PC-3 (cell line): Measurements from ENCODE around the gene JCHAIN. TPM values are rescaled to one million over a fixed set of nuclear protein-coding genes. Genes with fewer than 3 reads are reported as not detected.

Experiments
- ATAC-seq: fragments of 200-7000 bp; cut with Tn5 transposase; 2 replicates; pipeline ENCODE4 v1.9.1; 2020; ENCODE audit warnings: mild to moderate bottlenecking, moderate library complexity
- BruUV-seq: library from RNA; stranded (reverse); fragments of 400-500 nt; replicated peaks from 2 replicates; lab custom pipeline; 2021; lab: Mats Ljungman, UMichigan
- CTCF ChIA-PET: fragments of 300-600 bp; sonication (Branson Sonifier 250); formaldehyde crosslinking; loops from one replicate; lab custom pipeline; 2022; ENCODE audit warnings: antibody characterized with exemption; lab: Charles Lee
- POLR2A ChIA-PET: fragments of 300-600 bp; sonication (Branson Sonifier 250); formaldehyde crosslinking; loops from one replicate; lab custom pipeline; 2022; ENCODE audit warnings: antibody characterized with exemption; ENCODE audit not compliant: unreplicated experiment; lab: Charles Lee
- DNase-seq: peaks from one replicate; pipeline ENCODE4 v3.0.0-alpha.2; 2015
- H2AFZ ChIP-seq: fragments of 300-600 bp; sonication (generic); 2 replicates; pipeline ENCODE4 v1.6.0; 2016; ENCODE audit warnings: antibody characterized with exemption, low read length
- H3F3A ChIP-seq: fragments of 300-600 bp; sonication (generic); one replicate; pipeline ENCODE4 v1.6.0; 2017; ENCODE audit warnings: antibody characterized with exemption, low read length, control low read depth, mild to moderate bottlenecking; ENCODE audit not compliant: unreplicated experiment
- H3K27ac ChIP-seq: fragments of 300-600 bp; sonication (generic); 2 replicates; pipeline ENCODE4 v1.5.1; 2016; ENCODE audit warnings: mild to moderate bottlenecking, low read length
- H3K27me3 ChIP-seq: fragments of 300-600 bp; sonication (generic); 2 replicates; pipeline ENCODE4 v1.6.1; 2016; ENCODE audit warnings: low read length, mixed read lengths
- H3K36me3 ChIP-seq: fragments of 300-600 bp; sonication (generic); 2 replicates; pipeline ENCODE4 v1.6.1; 2016; ENCODE audit warnings: low read depth, mixed run types, low read length, mixed read lengths
- H3K4me1 ChIP-seq: fragments of 300-600 bp; sonication (generic); 2 replicates; pipeline ENCODE4 v1.5.1; 2016; ENCODE audit warnings: low read length; ENCODE audit not compliant: insufficient read depth
- H3K4me2 ChIP-seq: fragments of 300-600 bp; sonication (generic); 2 replicates; pipeline ENCODE4 v1.6.0; 2016; ENCODE audit warnings: low read length
- H3K4me3 ChIP-seq: fragments of 300-600 bp; sonication (generic); 2 replicates; pipeline ENCODE4 v1.5.1; 2016; ENCODE audit warnings: mild to moderate bottlenecking, low read length, mixed read lengths
- H3K79me2 ChIP-seq: fragments of 300-600 bp; sonication (generic); 2 replicates; pipeline ENCODE4 v1.6.1; 2017; ENCODE audit warnings: low read length, mixed read lengths
- H3K9ac ChIP-seq: fragments of 300-600 bp; sonication (generic); 2 replicates; pipeline ENCODE4 v1.6.0; 2016; ENCODE audit warnings: mild to moderate bottlenecking, low read length
- H3K9me2 ChIP-seq: fragments of 300-600 bp; sonication (generic); replicated peaks from 2 replicates; pipeline ENCODE4 v1.6.1; 2016; ENCODE audit warnings: mixed run types, low read length, mixed read lengths
- H3K9me3 ChIP-seq: fragments of 300-600 bp; sonication (generic); 2 replicates; pipeline ENCODE4 v1.6.1; 2016; ENCODE audit warnings: low read length, mixed read lengths
- H4K20me1 ChIP-seq: fragments of 300-600 bp; sonication (generic); 2 replicates; pipeline ENCODE4 v1.6.1; 2016; ENCODE audit warnings: low read length, mixed read lengths
- EZH2 ChIP-seq: fragments of 300-600 bp; sonication (generic); IDR thresholded peaks from one replicate; pipeline ENCODE4 v1.6.1; 2017; ENCODE audit warnings: antibody characterized with exemption, mild to moderate bottlenecking, low read length; ENCODE audit not compliant: unreplicated experiment
- EZH2phosphoT487 ChIP-seq: fragments of 300-600 bp; sonication (generic); IDR thresholded peaks from 2 replicates; pipeline ENCODE4 v1.6.1; 2018; ENCODE audit warnings: mild to moderate bottlenecking, antibody characterized with exemption, low read length, borderline replicate concordance
- intact Hi-C: fragments of 100-400 bp; cut with micrococcal nuclease; formaldehyde crosslinking; loops from 2 replicates; pipeline ENCODE4 v1.9.0; 2023
- total RNA-seq: library from RNA; depleted of rRNA; stranded (reverse); fragments of >200 nt; gene quantifications from 2 replicates; pipeline ENCODE4 v1.2.3, GENCODE V29; 2014
- TF ChIP-seq, protein P1 (sequence below): fragments of 300-600 bp; sonication (generic); conservative IDR thresholded peaks from 2 replicates; pipeline ENCODE4 v1.5.1; 2017; ENCODE audit warnings: antibody characterized with exemption, low read depth, mild to moderate bottlenecking, low read length

The JCHAIN gene
- total RNA-seq, 1 experiment from 2014 or later: not detected

DNA sequence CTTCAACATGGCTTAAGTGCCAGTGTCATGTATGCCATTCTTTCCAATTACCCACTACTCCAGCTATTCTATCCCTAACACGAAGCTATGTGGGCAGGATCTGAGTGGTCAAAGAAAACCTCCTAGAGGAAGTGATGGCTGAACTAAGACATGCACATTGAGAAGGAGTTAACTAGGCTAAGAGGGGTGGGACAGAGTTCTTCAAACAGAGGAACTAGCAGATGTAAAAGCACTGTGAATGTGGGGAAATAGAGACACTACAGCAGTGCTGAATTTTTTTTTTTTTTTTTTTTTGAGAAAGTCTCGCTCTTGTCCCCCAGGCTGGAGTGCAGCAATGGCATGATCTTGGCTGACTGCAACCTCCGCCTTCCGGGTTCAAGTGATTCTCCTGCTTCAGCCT lies 6.2 kb downstream of the JCHAIN start:
- no peaks in the 10 kb centered on the region for H3K9me2 ChIP-seq
- no peak overlapping the region for H2AFZ ChIP-seq
- ATAC-seq (no peak), DNase-seq (no peak)
- H3K4me3 ChIP-seq: no peak overlapping the region
- ChIA-PET POLR2A (no interaction called here), CTCF (no interaction called here)
- no peak overlapping the region for H3K9ac ChIP-seq
- no peaks in the 10 kb centered on the region for H3K4me1 ChIP-seq
- H3F3A ChIP-seq: no peaks in the 10 kb centered on the region
- H3K4me2 ChIP-seq: no peak overlapping the region
- no peak overlapping the region for H3K27ac ChIP-seq
- BruUV-seq: no TSS peak
- H3K79me2 ChIP-seq: no peaks in the 10 kb centered on the region
- no peaks in the 10 kb centered on the region for H3K9me3 ChIP-seq
- no peaks in the 10 kb centered on the region for H3K27me3 ChIP-seq
- intact Hi-C loops: no loop called here
- TF ChIP-seq, protein P1, sequence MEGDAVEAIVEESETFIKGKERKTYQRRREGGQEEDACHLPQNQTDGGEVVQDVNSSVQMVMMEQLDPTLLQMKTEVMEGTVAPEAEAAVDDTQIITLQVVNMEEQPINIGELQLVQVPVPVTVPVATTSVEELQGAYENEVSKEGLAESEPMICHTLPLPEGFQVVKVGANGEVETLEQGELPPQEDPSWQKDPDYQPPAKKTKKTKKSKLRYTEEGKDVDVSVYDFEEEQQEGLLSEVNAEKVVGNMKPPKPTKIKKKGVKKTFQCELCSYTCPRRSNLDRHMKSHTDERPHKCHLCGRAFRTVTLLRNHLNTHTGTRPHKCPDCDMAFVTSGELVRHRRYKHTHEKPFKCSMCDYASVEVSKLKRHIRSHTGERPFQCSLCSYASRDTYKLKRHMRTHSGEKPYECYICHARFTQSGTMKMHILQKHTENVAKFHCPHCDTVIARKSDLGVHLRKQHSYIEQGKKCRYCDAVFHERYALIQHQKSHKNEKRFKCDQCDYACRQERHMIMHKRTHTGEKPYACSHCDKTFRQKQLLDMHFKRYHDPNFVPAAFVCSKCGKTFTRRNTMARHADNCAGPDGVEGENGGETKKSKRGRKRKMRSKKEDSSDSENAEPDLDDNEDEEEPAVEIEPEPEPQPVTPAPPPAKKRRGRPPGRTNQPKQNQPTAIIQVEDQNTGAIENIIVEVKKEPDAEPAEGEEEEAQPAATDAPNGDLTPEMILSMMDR: no peak
- TF ChIP-seq EZH2phosphoT487 (no peak), EZH2 (no peak)
- no peaks in the 10 kb centered on the region for H4K20me1 ChIP-seq
- no peaks in the 10 kb centered on the region for H3K36me3 ChIP-seq

DNA sequence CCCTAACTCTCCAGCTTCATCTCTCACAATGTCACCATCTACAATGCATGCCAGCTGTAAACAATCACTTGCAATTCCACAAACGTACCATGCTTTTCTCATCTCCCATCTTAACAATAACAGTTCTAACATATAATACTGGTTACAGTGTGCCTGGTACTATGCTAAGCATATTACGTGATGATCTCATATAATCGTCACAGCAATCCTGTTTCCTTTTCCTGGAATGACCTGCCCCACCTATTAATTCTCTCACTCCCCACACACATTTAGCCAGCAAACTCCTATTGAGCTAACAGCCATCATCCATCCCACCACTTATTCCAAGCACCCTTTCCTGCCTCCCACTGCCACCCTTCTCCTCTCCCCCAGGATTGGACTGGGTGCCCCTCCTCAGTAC lies 7.9 kb downstream of the JCHAIN start:
- ATAC-seq: no peak
- no peak overlapping the region for H2AFZ ChIP-seq
- intact Hi-C loops: loop anchor here (10.0 kb wide), 1 partner anchor 76 kb away; no protein-coding TSS in a partner anchor

DNA sequence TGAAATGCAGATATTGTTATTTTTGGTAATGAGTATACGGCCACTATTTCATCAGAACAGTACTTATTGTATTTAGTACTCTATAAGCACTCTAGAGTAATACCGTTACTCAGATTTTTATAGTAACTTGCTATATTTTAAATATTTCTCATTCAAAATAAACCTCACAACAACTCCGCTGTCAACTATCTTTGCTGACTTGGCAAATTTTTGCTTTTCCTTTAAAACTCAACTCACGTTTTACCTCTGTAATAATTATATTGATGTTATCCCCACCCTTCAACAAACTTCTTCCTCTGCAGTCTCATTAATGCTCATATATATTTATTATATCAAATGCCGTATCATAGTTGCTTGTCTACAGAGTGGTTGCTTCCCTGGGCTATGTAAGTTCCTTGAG lies 9.0 kb downstream of the JCHAIN start:
- CTCF ChIA-PET: no interaction called here
- BruUV-seq: no TSS peak
- POLR2A ChIA-PET: no interaction called here
- no peak overlapping the region for H3K4me3 ChIP-seq
- no peaks in the 10 kb centered on the region for H4K20me1 ChIP-seq
- H3K79me2 ChIP-seq: no peaks in the 10 kb centered on the region
- intact Hi-C loops: loop anchor here (10.0 kb wide), 1 partner anchor 77 kb away; no protein-coding TSS in a partner anchor
- H3K27me3 ChIP-seq: no peaks in the 10 kb centered on the region
- no peak overlapping the region for H2AFZ ChIP-seq
- no peaks in the 10 kb centered on the region for H3K4me1 ChIP-seq
- no peak overlapping the region for H3K9ac ChIP-seq
- TF ChIP-seq EZH2: no peak
- no peak for TF ChIP-seq EZH2phosphoT487
- TF ChIP-seq, protein P1: no peak
- ATAC-seq: no peak
- DNase-seq: no peak
- no peaks in the 10 kb centered on the region for H3K9me3 ChIP-seq
- H3K9me2 ChIP-seq: no peaks in the 10 kb centered on the region
- no peak overlapping the region for H3K4me2 ChIP-seq
- no peaks in the 10 kb centered on the region for H3K36me3 ChIP-seq
- no peaks in the 10 kb centered on the region for H3F3A ChIP-seq
- no peak overlapping the region for H3K27ac ChIP-seq

More for the DNA sequence above, 7.9 kb downstream of the JCHAIN start:
- Histone ChIP-seq H3K9me3 (no peaks in the 10 kb centered on the region), H3K27ac (no peak overlapping the region), H3K9ac (no peak overlapping the region), H3K36me3 (no peaks in the 10 kb centered on the region), H3K27me3 (no peaks in the 10 kb centered on the region), H3K4me1 (no peaks in the 10 kb centered on the region), H3F3A (no peaks in the 10 kb centered on the region), H4K20me1 (no peaks in the 10 kb centered on the region), H3K79me2 (no peaks in the 10 kb centered on the region), H3K9me2 (no peaks in the 10 kb centered on the region), H3K4me2 (no peak overlapping the region), H3K4me3 (no peak overlapping the region)
- TF ChIP-seq, protein P1: no peak
- no peak for TF ChIP-seq EZH2
- TF ChIP-seq EZH2phosphoT487: no peak
- DNase-seq: no peak
- CTCF ChIA-PET: no interaction called here
- POLR2A ChIA-PET: no interaction called here
- no TSS peak for BruUV-seq
